Type B pancreatic cell (in vitro differentiated cells): ENCODE measurements around the gene PARD6G. TPM values are rescaled to one million over a fixed set of nuclear protein-coding genes. Genes with fewer than 3 reads are reported as not detected.
"Not testable (repeated sequence)": the region's sequence is repeated elsewhere in the genome, so short reads cannot be mapped to it uniquely, and the experiment has no call there.

Experiments
- DNase-seq: peaks from one replicate; pipeline ENCODE4 v3.0.0; 2021; ENCODE audit warnings: mixed read lengths; ENCODE audit not compliant: unreplicated experiment; ENCODE audit errors: extremely low spot score
- H3K27ac Mint-ChIP-seq: 2 replicates; pipeline ENCODE4 v1.8.0; 2021; ENCODE audit warnings: mild to moderate bottlenecking, mixed read lengths
- H3K27me3 Mint-ChIP-seq: 2 replicates; pipeline ENCODE4 v1.8.0; 2021; ENCODE audit warnings: mixed read lengths
- H3K36me3 Mint-ChIP-seq: 2 replicates; pipeline ENCODE4 v1.8.0; 2021; ENCODE audit warnings: mixed read lengths
- H3K4me1 Mint-ChIP-seq: one replicate; pipeline ENCODE4 v1.8.0; 2021; ENCODE audit warnings: mixed read lengths; ENCODE audit not compliant: unreplicated experiment
- H3K4me3 Mint-ChIP-seq: 2 replicates; pipeline ENCODE4 v1.8.0; 2021; ENCODE audit warnings: mild to moderate bottlenecking, mixed read lengths
- H3K9me3 Mint-ChIP-seq: 2 replicates; pipeline ENCODE4 v1.8.0; 2021; ENCODE audit warnings: mixed read lengths
- total RNA-seq: library from RNA; stranded (reverse); gene quantifications from 2 replicates; pipeline ENCODE4 v1.2.1, GENCODE V29; 2021; ENCODE audit warnings: low replicate concordance
- TF ChIP-seq, protein P1 (sequence below): fragments of 200-600 bp; sonication (generic); conservative IDR thresholded peaks from 2 replicates; pipeline ENCODE4 v1.5.0; 2021; ENCODE audit warnings: antibody characterized with exemption, mild to moderate bottlenecking

Gene PARD6G
- total RNA-seq, 1 donor from 2014 or later: 21.8 TPM

DNA sequence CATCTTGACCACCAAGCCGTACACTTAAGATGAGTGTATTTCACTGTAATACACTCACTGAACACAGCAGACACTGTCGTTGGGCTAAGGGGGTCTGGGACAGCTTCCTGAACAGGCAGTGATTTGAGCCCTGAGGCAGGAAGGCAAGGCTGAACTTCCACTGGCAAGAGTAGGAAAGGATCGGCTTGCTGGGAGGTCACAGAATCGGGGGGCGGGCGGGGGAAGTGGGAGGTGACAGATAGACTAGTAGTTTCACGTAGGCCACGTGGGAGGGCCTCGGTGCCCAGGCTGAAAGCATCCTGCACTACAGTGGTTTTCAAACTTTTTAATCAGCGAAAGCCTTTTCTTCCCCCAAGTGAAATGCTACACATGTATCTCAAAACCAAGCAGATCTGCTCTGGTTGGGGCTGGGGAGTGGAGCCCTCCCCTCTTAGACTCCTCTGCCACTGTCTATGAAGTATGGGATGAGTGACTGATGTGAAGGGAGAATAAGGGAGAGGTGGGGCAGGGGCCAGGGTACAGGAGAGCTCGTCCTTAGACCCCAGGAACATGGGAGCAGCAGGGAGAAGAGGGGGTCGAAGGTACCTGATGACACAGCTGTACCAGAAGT lies 8.6 kb downstream of the PARD6G start:
- peak; percentile 39 for DNase-seq
- no peak overlapping the region for H3K4me3 Mint-ChIP-seq

DNA sequence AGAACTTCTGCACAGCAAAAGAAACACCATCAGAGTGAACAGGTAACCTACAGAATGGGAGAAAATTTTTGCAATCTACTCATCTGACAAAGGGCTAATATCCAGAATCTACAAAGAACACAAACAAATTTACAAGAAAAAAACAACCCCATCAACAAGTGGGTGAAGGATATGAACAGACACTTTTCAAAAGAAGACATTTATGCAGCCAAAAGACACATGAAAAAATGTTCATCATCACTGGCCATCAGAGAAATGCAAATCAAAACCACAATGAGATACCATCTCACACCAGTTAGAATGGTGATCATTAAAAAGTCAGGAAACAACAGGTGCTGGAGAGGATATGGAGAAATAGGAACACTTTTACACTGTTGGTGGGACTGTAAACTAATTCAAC lies 9.8 kb downstream of the PARD6G start:
- H3K27ac Mint-ChIP-seq, H3K9me3 Mint-ChIP-seq, H3K27me3 Mint-ChIP-seq, H3K36me3 Mint-ChIP-seq, DNase-seq, H3K4me3 Mint-ChIP-seq: not testable (repeated sequence)
- H3K4me1 Mint-ChIP-seq: peaks cover 16% of the 10 kb centered on the region

More for the DNA sequence above, 8.6 kb downstream of the PARD6G start:
- TF ChIP-seq, protein P1, sequence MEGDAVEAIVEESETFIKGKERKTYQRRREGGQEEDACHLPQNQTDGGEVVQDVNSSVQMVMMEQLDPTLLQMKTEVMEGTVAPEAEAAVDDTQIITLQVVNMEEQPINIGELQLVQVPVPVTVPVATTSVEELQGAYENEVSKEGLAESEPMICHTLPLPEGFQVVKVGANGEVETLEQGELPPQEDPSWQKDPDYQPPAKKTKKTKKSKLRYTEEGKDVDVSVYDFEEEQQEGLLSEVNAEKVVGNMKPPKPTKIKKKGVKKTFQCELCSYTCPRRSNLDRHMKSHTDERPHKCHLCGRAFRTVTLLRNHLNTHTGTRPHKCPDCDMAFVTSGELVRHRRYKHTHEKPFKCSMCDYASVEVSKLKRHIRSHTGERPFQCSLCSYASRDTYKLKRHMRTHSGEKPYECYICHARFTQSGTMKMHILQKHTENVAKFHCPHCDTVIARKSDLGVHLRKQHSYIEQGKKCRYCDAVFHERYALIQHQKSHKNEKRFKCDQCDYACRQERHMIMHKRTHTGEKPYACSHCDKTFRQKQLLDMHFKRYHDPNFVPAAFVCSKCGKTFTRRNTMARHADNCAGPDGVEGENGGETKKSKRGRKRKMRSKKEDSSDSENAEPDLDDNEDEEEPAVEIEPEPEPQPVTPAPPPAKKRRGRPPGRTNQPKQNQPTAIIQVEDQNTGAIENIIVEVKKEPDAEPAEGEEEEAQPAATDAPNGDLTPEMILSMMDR: no peak
- H3K27me3 Mint-ChIP-seq: no peaks in the 10 kb centered on the region
- no peak overlapping the region for H3K27ac Mint-ChIP-seq
- H3K4me1 Mint-ChIP-seq: peaks cover 7% of the 10 kb centered on the region
- H3K9me3 Mint-ChIP-seq: no peaks in the 10 kb centered on the region
- no peaks in the 10 kb centered on the region for H3K36me3 Mint-ChIP-seq

DNA sequence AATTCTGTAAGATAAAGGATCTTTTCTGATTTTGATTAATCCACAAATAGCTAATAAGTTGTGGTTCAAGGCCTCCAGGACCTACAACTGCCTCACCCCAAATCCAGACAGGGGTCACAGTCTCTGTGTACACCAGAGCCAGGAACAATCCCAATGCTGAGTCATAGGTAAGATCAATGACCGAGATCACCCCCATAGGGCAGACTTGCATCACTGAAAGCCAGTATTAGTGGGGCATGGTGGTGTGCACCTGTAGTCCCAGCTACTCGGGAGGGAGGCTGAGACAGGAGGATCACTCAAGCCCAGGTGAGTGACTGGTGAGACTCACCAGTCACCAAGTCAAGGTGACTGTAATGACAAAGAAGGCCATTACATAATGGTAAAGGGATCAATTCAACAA lies 12.9 kb downstream of the PARD6G start:
- Mint-ChIP-seq H3K27ac (no peak overlapping the region), H3K4me3 (no peak overlapping the region), H3K4me1 (peaks cover 21% of the 10 kb centered on the region), H3K9me3 (no peaks in the 10 kb centered on the region), H3K36me3 (no peaks in the 10 kb centered on the region), H3K27me3 (no peaks in the 10 kb centered on the region)
- TF ChIP-seq, protein P1: no peak
- DNase-seq: no peak

DNA sequence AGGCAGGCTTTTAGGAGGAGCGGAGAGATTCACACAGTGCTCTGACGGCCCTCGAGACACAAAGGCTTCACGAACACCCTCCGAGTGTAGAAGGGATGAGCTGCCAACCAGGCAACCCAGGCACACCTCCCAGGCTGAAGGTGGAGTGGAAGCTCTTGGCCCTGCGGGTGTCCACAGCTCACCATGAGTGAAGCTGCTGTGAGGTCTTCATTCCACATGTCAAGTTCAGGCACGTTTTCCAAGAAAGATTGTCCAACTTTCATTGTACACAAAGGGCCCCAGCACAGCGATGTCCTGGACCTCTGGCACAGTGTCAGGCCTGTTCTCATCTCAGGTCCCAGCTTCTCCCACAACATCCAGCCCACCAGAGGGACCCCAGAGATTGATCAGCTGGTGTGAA lies 13.4 kb downstream of the PARD6G start:
- peaks cover 21% of the 10 kb centered on the region for H3K4me1 Mint-ChIP-seq
- no peak overlapping the region for H3K4me3 Mint-ChIP-seq
- no peaks in the 10 kb centered on the region for H3K27me3 Mint-ChIP-seq
- TF ChIP-seq, protein P1: no peak
- DNase-seq: no peak
- no peak overlapping the region for H3K27ac Mint-ChIP-seq
- H3K9me3 Mint-ChIP-seq: no peaks in the 10 kb centered on the region
- H3K36me3 Mint-ChIP-seq: no peaks in the 10 kb centered on the region

DNA sequence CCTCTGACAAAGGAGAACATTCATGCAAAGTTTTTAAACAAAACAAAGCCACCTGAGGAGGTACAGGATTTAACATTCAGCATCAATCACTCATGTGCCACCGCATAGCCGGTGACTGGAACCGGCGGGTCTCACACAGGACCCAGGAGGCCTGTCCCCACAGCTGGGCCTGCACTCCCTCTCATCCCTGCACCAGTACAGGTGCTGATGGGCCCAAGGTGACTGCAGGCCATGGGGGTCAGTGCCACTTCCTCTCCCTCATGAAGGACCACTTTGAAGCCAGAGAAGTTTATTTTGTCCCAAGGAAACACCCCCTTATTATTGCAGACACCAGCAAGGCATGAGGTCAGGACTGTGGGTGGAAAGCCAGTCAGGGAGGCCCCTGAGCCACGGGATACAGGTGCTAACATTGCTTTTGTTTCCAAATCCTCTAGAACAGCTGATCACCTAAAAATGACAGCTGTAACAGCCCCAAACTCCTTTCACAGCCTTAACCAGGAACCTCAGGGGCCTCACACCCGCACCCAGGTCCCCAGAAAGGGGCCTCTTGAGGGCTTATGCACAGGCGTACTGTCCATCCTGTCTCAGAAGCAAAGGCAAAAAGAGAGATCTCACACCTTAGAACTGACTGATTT lies 14.0 kb downstream of the PARD6G start:
- no peak overlapping the region for H3K27ac Mint-ChIP-seq
- no peaks in the 10 kb centered on the region for H3K9me3 Mint-ChIP-seq
- DNase-seq: no peak
- H3K27me3 Mint-ChIP-seq: no peaks in the 10 kb centered on the region
- no peaks in the 10 kb centered on the region for H3K36me3 Mint-ChIP-seq
- TF ChIP-seq, protein P1: no peak
- H3K4me3 Mint-ChIP-seq: no peak overlapping the region
- peaks cover 21% of the 10 kb centered on the region for H3K4me1 Mint-ChIP-seq

DNA sequence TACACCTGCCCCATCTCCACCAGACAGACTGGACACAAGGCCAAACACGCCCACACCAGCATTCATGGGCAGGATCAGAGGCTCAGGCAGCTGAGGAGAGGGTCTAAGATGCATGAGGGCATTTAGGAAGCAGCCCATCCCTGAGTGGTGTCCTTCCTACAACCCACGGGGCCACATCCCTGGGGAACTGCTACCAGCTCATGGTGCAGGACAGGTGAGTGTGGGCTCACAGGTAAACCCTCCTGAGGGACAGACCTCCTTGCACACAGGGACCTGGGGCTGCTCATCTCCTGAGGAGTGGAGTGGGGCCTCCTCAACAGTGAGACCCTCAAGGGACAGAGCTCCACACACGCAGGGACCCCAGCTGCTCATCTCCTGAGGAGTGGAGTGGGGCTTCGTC lies 14.6 kb downstream of the PARD6G start:
- TF ChIP-seq, protein P1: no peak
- no peaks in the 10 kb centered on the region for H3K36me3 Mint-ChIP-seq
- no peak for DNase-seq
- no peaks in the 10 kb centered on the region for H3K27me3 Mint-ChIP-seq
- H3K9me3 Mint-ChIP-seq: no peaks in the 10 kb centered on the region
- no peak overlapping the region for H3K27ac Mint-ChIP-seq
- H3K4me1 Mint-ChIP-seq: peaks cover 21% of the 10 kb centered on the region
- H3K4me3 Mint-ChIP-seq: no peak overlapping the region
